Measurements from ENCODE around the gene ASAP2. TPM values are rescaled to one million over a fixed set of nuclear protein-coding genes. Genes with fewer than 3 reads are reported as not detected.
"Not testable (repeated sequence)": the region's sequence is repeated elsewhere in the genome, so short reads cannot be mapped to it uniquely, and the experiment has no call there.

The ASAP2 gene
- total RNA-seq, 2 donors from 2014 or later = 63.8 to 71.0 TPM

DNA sequence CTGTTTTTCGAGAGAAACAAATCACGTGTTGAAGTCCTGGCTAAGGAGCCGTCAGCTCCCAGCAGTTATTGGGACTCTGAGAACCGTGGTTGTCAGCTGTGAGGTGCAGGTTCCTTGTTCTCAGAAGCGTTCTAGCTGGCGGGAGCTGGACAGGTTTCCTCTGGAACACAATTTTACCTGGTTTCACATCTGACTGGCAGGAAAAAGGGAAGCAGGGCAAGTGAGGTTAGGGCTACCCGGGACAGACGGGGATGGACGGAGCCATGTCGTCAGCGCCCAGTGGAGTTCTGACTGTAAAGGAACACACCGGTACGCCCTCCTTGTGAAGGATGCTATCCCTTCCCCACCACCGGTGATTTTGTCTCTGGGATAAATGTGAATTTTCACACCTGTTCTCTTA, 190.6 kb downstream of the ASAP2 start:
- ATAC-seq (no peak), DNase-seq (no peak)
- intact Hi-C loops (cut with DNase I, micrococcal nuclease) = no loop called here

DNA sequence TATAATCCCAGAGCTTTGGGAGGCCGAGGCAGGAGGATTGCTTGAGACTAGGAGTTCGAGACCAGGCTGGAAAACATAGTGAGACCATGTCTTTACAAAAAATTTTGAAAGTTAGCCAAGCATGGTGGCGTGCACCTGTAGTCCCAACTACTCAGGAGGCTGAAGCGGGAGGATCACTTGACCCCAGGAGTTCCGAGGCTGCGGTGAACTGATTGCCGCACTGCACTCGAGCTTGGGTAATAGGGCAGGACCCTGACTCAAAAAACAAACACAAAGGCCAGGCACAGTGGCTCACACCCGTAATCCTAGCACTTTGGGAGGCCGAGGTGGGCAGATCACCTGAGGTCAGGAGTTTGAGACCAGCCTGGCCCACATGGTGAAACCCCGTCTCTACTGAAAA, 191.6 kb downstream of the ASAP2 start:
- intact Hi-C loops (cut with DNase I, micrococcal nuclease); ATAC-seq; DNase-seq: not testable (repeated sequence)

DNA sequence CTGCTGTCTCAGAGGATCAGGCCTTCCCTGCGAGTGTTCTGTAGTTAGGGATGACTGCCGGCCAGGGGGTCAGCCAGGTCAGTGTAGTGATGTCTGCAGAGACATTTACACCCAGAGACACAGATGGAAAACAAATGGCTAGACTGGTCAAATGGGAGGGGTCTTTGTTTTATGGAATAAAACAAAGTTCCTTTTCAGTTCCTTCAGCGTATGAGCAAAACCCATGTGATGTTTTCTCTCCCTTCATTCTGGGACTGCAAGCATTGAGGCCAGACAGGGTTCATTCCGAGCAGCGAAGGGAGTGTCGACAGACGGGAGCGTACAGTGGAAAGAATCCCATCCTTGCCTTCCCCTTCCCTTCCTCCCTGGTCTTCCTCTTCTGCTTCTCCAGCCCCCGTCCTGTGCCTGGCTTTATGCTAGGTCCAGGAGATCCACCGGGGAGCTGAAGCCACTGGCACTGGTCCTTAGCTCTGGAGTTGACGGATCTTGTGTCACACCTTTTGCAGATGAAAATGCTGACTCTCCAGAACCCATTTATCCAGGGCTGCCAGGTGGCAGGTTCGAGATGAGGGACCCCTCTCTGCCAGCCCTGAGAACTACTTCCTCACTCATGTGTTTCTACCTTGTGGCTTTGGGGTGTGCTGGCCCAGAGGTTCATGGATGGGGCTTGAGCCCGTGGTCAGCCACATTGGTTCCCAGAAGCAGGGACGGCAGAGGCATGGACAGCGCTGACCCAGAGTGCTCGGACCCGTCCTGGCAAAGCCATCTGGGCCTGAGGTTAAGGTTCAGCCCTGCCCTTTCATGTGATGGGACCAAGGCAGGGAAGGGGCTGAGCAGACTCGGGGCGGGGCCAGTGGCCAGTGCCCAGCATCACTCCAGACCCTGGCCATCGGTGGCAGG, 192.5 kb downstream of the ASAP2 start:
- ATAC-seq (no peak), DNase-seq (no peak)
- intact Hi-C loops (cut with DNase I, micrococcal nuclease) = no loop called here

DNA sequence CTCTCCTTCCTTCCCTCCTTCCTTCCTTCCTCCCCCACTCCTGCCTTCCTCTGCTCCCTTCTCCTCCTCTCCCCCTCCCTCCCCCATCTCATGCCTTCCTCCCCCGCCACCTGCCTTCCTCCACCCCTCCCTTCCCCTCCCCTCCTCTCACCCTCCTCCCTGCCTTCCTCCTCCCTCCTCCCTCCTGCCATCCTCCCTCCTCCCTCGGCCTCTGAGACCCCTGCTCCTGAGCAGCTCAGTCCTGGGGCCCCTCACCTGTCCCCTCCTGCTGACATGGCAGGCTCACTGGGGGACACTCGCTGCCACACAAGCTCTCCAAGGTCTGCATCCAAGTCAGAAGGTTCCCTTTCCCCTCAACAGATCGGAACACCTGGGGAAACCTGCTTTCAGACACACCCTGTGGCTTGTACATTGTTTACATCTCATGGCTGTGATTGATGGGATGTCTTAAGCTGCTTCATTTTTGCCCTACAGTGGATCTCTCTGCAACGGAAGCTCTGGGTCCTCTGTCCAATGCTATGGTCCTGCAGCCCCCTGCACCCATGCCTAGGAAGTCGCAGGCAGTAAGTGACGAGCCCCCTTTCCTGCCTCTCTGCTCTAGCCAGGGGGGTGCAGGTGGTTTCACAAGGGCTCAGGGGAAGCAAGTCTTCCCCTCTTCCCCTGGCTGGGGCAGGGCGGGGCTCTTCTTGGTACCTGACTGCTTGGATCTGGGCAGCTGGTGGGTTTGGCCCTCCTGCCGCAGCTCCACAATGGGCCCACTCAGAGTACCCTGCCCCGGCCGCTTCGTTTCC, 193.9 kb downstream of the ASAP2 start:
- intact Hi-C loops (cut with DNase I, micrococcal nuclease) = no loop called here
- no peak for DNase-seq
- no peak for ATAC-seq

DNA sequence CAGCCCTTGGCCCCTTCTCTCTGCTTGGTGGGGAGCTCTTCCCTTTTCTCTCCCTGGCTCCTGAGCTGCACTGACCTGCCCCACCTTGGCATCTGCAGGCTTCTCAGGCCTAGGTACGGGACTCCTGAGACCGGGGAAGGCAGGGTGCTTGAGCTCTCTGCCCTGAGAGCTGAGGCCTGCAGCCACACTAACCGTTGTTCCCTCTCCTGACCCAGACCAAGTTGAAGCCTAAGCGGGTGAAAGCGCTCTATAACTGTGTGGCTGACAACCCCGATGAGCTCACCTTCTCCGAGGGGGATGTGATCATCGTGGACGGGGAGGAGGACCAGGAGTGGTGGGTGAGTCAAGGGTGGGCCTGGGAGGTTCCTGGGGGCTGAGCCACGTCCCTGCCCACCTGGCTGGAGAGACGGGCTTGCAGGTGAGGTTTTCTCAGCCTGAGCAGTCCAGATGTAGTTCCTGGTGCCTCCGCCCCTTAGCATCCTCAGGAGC, 194.5 kb downstream of the ASAP2 start:
- no peak for DNase-seq
- intact Hi-C loops (cut with DNase I, micrococcal nuclease) = no loop called here

DNA sequence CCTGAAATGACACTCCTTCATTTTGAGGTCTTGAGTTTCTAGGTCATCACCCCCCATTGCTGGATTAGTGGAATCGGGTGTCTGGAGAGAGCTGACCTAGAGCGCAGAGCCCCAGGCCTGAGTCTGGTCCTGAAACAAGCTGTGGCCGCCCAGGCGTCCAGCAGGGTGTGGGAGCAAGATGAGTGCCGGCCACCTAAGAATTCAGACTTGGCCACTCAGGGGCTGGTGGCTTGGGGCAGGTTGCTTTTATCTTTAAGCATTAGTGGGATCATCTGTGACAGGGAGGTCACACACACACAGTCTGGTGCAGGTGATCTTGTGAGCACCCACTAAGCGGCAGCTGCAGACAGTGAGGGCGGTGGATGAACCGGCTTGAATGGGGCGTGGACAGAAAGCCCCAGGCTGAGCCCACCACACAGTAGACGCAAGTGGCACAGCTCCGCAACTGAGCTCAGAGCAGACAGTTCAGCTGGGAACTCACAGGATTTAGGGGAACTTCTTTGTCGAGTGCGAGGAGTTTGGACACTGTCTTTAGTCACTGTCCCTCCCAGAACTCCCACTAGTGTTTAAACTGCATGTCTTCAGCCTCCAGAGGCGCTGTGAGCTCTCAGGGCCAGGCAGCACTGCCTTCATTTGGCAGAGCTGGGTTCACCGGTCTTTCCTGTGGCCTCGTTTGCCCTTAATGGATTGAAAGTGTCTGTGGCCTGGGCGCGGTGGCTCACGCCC, 195.2 kb downstream of the ASAP2 start:
- ATAC-seq = no peak
- intact Hi-C loops (cut with DNase I, micrococcal nuclease) = no loop called here
- DNase-seq = no peak

More for the DNA sequence above, 194.5 kb downstream of the ASAP2 start:
- ATAC-seq = no peak

DNA sequence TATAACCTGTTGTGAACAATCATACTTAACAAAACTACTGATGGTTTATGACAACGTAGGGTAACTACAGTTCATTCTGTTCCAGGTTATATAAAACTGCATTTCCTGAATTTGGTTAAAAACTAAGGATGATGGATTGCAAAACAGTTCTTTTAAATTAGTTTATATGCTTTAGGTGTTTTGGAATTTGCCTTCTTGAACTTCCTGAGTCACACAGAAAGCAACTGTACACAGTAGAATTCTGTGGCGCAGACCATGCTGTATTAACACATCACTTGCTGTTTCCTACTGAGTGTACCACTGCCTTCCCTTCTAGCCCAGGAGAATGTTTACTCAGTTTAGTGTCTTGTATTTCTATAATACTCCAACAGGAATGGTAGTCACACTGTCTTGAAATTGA, 197.3 kb downstream of the ASAP2 start:
- no peak for DNase-seq
- intact Hi-C loops (cut with DNase I, micrococcal nuclease) = no loop called here
- ATAC-seq = peak; percentile 23

DNA sequence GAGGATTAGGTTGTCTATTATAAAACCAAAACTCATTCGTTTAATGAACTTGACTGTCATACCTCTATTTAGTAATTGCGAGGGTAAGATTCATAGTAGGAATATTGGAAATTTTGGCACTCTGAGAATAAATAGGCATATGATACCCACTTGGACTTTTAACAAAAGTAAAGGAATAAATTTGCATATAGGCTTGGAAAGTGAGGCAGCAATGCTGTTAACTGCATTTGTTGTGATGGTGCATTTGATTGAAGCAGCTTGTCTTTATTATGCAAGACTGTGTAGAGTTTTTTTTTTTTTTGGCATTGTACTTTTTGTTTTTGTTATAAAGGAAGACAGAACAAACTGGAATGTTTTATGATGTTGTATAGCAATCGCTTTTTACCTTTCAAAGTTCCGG, 197.8 kb downstream of the ASAP2 start:
- intact Hi-C loops (cut with DNase I, micrococcal nuclease) = no loop called here
- DNase-seq (no peak), ATAC-seq (no peak)

DNA sequence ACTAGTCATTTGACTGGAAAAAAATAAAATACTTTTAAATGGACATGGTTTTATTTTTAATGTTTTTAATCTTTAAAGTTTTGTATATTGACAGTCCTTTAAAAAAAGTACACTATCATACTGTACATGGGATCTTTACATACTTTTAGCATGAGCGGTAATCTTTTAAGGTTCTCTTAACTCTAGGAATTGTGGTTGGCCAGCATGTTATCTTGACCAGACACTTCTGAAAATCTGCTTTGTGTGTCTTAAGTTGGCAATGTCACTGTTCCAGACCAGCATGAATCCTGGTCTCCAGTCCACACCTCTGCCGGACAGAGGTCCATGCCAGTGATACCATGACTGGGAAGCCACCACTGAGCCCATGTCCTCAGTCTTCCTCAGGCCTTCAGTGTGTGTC, 199.0 kb downstream of the ASAP2 start:
- DNase-seq = no peak
- intact Hi-C loops (cut with DNase I, micrococcal nuclease) = no loop called here
- no peak for ATAC-seq

DNA sequence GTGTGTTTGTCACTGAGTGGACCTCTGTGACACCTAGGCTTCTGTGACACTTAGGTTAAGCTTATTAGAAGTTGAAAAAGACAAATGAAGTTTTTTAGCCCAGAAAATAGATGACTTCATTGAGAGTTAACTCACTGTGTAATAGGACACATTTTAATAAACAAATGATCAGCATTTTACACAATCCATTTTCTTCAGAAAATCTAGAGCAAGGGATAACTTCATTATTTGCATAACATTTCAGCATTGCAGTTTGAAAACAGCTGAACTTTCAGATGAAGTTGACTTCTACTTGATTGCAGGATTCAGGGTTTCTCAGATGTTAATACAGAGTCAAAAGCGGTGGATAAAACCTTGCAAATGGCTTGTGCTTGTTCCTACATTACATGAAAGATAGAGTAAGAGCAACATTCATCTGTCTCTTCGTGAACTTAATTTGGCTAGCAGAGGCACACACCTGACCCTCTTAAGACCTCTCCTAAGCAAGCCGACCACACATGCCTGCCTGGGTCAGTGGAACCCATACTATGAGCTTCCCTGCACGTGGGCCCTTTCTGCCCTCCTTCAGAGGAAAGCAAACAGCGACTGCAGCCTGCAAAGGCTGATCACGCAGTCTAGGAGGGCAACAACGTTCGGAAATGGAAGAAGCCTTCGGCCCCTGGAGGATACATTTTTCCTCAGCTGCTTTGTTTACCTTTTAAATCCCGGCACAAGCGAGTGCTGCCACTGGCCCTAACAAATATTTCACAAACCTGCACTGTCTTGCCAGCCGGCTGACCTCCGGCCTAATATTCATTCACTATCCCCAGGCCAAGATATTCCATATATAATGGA, 200.1 kb downstream of the ASAP2 start:
- no peak for ATAC-seq
- intact Hi-C loops (cut with DNase I, micrococcal nuclease) = no loop called here
- DNase-seq = no peak

DNA sequence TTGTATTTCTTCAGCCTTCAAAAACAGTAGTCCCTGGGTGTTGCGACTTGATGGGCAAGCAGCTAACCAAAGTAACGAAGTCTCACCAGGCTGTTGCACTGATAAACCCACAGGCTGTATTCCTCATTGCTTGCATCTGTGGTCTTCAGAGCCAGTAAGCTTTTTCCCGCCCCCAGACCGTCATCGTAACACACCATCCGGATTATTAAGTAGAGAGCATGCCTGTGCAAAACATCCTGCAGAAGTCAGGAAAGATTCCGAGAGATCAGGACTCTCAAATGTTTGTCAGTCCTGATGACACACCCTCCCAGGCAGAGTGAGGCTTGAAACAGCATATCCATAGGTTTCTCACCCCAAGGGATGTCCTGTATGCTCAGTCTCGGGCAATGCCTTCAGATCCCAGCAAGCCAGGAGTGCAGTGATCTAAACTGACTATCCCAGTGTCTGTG, 200.8 kb downstream of the ASAP2 start:
- DNase-seq (no peak), ATAC-seq (no peak)
- intact Hi-C loops (cut with DNase I, micrococcal nuclease) = no loop called here

DNA sequence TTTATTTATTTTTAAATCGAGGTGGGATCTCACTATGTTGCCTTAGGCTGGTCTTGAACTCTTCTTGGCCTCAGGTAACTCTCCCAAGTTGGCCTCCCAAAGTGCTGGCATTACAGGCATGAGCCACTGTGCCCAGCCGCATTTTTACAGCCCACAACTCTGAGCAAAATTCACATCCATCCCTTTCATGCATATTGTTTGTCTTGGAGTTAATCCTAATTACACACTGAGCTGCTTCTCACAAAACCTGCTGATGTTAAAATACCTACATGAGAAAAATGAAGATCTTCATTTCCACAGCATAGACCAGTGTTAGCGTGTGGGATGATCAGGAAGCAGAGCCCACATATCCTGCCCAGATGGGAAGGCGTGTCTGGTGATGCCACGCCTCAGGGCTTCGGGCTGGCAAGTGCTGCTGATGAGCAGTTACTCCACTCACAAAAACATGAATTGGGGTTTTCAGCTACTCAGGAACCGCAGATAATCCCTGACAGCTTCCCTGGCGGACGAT, 202.1 kb downstream of the ASAP2 start:
- peak in 1 of 2 donors; percentile 27 for DNase-seq
- intact Hi-C loops (cut with DNase I, micrococcal nuclease) = no loop called here
- ATAC-seq = peak; percentile 84

DNA sequence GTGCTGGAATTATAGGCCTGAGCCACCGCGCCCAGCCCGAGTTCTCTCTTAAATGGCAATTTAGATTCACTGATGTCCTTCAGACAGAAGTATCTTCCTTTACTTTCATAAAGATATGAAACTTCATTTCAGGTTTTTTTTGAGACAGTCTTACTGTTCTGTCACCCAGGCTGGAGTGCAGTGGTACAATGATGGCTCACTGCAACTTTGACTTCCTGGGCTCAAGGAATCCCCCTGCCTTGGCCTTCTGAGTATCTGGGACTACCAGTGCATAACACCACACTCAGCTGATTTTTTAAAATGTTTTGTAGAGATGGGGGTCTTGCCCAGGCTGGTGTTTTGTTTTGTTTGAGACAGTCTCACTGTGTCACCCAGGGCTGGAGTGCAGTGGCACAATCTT, 203.5 kb downstream of the ASAP2 start:
- intact Hi-C loops (cut with DNase I, micrococcal nuclease) = no loop called here
- ATAC-seq (no peak), DNase-seq (no peak)

DNA sequence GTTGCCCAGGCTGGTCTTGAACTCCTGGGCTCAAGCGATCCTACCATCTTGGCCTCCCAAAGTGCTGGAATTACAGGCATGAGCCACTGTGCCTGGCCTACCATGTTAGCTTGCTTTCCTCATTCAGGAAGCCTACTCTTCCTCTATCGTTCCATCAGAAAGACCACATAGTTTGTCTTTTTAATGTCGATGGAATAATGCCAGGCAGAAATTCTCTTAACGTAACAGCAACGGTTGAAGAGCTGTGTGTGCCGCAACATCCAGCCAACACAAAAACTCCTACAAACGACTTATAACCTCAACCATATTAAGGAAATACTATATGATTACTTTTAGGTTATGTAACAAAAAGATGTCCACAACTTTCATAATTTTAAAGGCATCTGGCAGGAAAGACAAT, 206.2 kb downstream of the ASAP2 start:
- ATAC-seq = no peak
- DNase-seq = no peak
- intact Hi-C loops (cut with DNase I, micrococcal nuclease) = no loop called here

DNA sequence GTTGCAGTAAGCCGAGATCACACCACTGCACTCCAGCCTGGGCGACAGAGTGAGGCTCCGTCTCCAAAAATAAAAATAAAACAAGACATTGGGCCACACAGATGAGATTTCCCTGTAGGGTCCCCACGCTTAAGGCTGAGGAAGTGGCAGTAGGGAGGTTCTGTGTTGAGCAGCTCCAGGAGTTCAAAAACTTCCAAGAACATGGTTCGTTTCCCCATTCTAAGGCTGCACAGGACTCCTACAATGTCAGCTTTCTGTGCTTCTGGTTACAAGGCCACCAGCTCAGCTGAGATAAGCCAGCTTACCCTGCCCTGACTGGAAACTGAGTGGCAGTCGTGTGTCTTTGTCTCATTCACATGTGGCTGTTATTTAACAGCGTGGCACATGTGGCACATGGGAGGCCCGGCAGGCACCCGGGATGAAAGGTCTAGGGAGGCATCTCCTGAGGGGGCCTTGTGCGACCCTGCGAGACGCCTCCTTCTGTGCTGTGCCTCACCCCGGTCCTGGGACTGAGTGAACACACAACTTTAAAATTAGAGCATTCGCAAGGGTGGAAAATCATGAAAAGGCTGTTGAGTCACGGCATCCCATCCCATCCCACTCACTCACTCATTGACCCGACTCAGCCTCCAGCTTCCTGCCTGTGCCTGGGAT, 209.0 kb downstream of the ASAP2 start:
- no peak for ATAC-seq
- no peak for DNase-seq
- intact Hi-C loops (cut with DNase I, micrococcal nuclease) = no loop called here

DNA sequence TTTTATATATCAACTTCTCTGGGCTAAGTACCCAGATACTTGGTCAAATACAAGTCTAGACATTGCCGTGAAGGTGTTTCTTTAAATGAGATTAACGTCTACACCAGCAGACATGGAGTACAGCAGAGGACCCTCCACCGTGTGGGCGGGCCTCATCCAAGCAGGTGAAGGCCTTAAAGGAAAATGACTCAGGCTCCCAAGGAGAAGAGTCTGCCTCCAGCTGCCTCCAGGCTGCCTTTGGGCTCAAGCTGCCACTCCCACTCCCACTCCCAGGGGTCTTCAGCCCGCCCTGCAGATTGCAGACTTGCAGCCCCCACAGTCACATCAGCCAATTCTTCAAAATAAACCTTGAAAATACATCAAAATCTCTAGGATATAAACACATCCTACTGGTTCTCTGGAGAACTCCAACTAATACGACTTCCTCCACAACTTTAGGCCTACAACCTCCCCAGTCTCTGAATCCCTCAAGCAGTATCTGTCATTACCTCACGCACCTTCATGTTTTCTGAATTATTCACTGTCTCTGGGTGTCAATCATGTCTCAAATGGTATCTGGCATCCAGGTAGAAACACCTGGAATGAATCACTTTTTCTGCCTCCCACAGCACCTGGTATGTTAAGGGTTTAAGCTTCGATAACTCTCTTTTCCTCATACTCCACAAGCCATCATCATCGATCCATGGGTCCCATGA, 209.8 kb downstream of the ASAP2 start:
- ATAC-seq (no peak), DNase-seq (no peak)
- intact Hi-C loops (cut with DNase I, micrococcal nuclease) = no loop called here

DNA sequence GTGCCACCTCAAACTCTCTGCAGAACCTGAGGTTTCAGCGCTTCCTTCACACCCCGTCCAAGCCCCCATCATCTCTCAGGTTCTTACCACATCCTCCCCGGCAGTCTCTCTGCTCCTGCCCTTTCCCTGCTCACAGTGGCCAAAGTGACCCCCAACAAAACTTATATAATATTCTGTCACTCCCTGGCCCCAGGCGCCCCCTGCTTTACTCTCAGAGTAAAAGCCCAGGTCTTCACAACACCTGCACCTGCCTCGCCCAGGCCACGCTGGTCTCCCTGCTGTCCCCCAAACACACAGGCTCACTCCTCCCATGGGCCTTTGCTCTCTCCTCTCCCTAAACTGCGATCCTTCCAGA, 210.3 kb downstream of the ASAP2 start:
- no peak for DNase-seq
- intact Hi-C loops (cut with DNase I, micrococcal nuclease) = no loop called here
- no peak for ATAC-seq
